H9 (cell line): Measurements from ENCODE around the gene CFAP45. TPM values are rescaled to one million over a fixed set of nuclear protein-coding genes. Genes with fewer than 3 reads are reported as not detected.

Experiments
- DNase-seq: peaks from one replicate; pipeline ENCODE4 v3.0.0-alpha.2; 2017
- H2AFZ ChIP-seq: one replicate; pipeline ENCODE4 v1.6.1; 2013; ENCODE audit warnings: mild to moderate bottlenecking, low read length, control low read depth, moderate library complexity
- H2AK5ac ChIP-seq: 2 replicates; pipeline ENCODE4 v1.6.1; 2013; ENCODE audit warnings: low read length, control low read depth, mixed read lengths; ENCODE audit not compliant: insufficient read length
- H2BK120ac ChIP-seq: one replicate; pipeline ENCODE4 v1.6.1; 2013; ENCODE audit warnings: low read depth, mild to moderate bottlenecking, low read length, control low read depth, inconsistent platforms; ENCODE audit not compliant: poor library complexity, severe bottlenecking
- H2BK12ac ChIP-seq: 2 replicates; pipeline ENCODE4 v1.6.1; 2013; ENCODE audit warnings: low read length, control low read depth, mixed read lengths, low read depth; ENCODE audit not compliant: insufficient read length
- H2BK15ac ChIP-seq: 2 replicates; pipeline ENCODE4 v1.6.1; 2013; ENCODE audit warnings: low read depth, low read length, control low read depth
- H2BK20ac ChIP-seq: one replicate; pipeline ENCODE4 v1.6.1; 2013; ENCODE audit warnings: low read depth, mild to moderate bottlenecking, low read length, control low read depth, inconsistent platforms; ENCODE audit not compliant: poor library complexity, severe bottlenecking
- H2BK5ac ChIP-seq: 2 replicates; pipeline ENCODE4 v1.6.1; 2013; ENCODE audit warnings: low read length, control low read depth, mixed read lengths; ENCODE audit not compliant: insufficient read length
- H3K14ac ChIP-seq: 2 replicates; pipeline ENCODE4 v1.6.1; 2013; ENCODE audit warnings: low read length, control low read depth; ENCODE audit not compliant: insufficient read depth
- H3K18ac ChIP-seq: 2 replicates; pipeline ENCODE4 v1.6.1; 2013; ENCODE audit warnings: low read depth, mild to moderate bottlenecking, mixed read lengths, low read length, control low read depth; ENCODE audit not compliant: insufficient read length
- H3K23ac ChIP-seq: 2 replicates; pipeline ENCODE4 v1.6.1; 2013; ENCODE audit warnings: low read length, control low read depth, mixed read lengths, low read depth; ENCODE audit not compliant: insufficient read length
- H3K23me2 ChIP-seq: 2 replicates; pipeline ENCODE4 v1.6.1; 2013; ENCODE audit warnings: low read depth, mild to moderate bottlenecking, mixed read lengths, low read length, control low read depth; ENCODE audit not compliant: insufficient read length, poor library complexity, severe bottlenecking
- H3K27ac ChIP-seq: 2 replicates; pipeline ENCODE4 v1.5.1; 2013; ENCODE audit warnings: low read length, control low read depth, mixed read lengths, low read depth; ENCODE audit not compliant: insufficient read length
- H3K27me3 ChIP-seq: 2 replicates; pipeline ENCODE4 v1.6.1; 2013; ENCODE audit warnings: low read length, control low read depth, inconsistent platforms; ENCODE audit not compliant: insufficient read depth
- H3K4ac ChIP-seq: 2 replicates; pipeline ENCODE4 v1.6.1; 2013; ENCODE audit warnings: low read depth, mild to moderate bottlenecking, control low read depth, inconsistent platforms, low read length, moderate library complexity
- H3K4me1 ChIP-seq: 2 replicates; pipeline ENCODE4 v1.6.1; 2013; ENCODE audit warnings: low read length, control low read depth, inconsistent platforms; ENCODE audit not compliant: insufficient read depth
- H3K4me2 ChIP-seq: 2 replicates; pipeline ENCODE4 v1.6.1; 2013; ENCODE audit warnings: low read length, control low read depth, mixed read lengths; ENCODE audit not compliant: insufficient read length, insufficient read depth
- H3K56ac ChIP-seq: 2 replicates; pipeline ENCODE4 v1.6.1; 2013; ENCODE audit warnings: low read depth, mild to moderate bottlenecking, mixed read lengths, low read length, control low read depth; ENCODE audit not compliant: insufficient read length
- H3K79me1 ChIP-seq: 2 replicates; pipeline ENCODE4 v1.6.1; 2013; ENCODE audit warnings: low read depth, mild to moderate bottlenecking, moderate library complexity, low read length, control low read depth, inconsistent platforms; ENCODE audit not compliant: insufficient read depth, poor library complexity, severe bottlenecking
- H3K79me2 ChIP-seq: 2 replicates; pipeline ENCODE4 v1.6.1; 2013; ENCODE audit warnings: low read length, control low read depth, inconsistent platforms; ENCODE audit not compliant: insufficient read depth
- H3K9ac ChIP-seq: 2 replicates; pipeline ENCODE4 v1.6.1; 2013; ENCODE audit warnings: low read length, control low read depth, mixed read lengths; ENCODE audit not compliant: insufficient read length; ENCODE audit errors: extremely low read depth
- H3K9me3 ChIP-seq: one replicate; pipeline ENCODE4 v1.6.1; 2013; ENCODE audit warnings: low read depth, low read length, inconsistent platforms; ENCODE audit not compliant: control insufficient read depth
- H3T11ph ChIP-seq: one replicate; pipeline ENCODE4 v1.6.1; 2013; ENCODE audit warnings: mild to moderate bottlenecking, low read length, control low read depth, inconsistent platforms
- H4K20me1 ChIP-seq: one replicate; pipeline ENCODE4 v1.6.1; 2013; ENCODE audit not compliant: control insufficient read depth, insufficient read length, insufficient read depth
- H4K5ac ChIP-seq: 2 replicates; pipeline ENCODE4 v1.6.1; 2013; ENCODE audit warnings: low read depth, mild to moderate bottlenecking, mixed read lengths, low read length, control low read depth; ENCODE audit not compliant: insufficient read length
- H4K8ac ChIP-seq: replicated peaks from 2 replicates; pipeline ENCODE4 v1.6.1; 2013; ENCODE audit warnings: low read length, control low read depth, mixed read lengths, low read depth; ENCODE audit not compliant: insufficient read length
- H4K91ac ChIP-seq: 2 replicates; pipeline ENCODE4 v1.6.1; 2013; ENCODE audit warnings: low read depth, mild to moderate bottlenecking, moderate library complexity, mixed read lengths, low read length, control low read depth; ENCODE audit not compliant: insufficient read length
- H3K27ac Mint-ChIP-seq, 3 experiments: 2 replicates in 2 of 3; 3 replicates in 1 of 3; pipeline ENCODE4 v1.8.0; 2020 to 2021; ENCODE audit warnings: mixed read lengths in 3 of 3, mild to moderate bottlenecking in 1 of 3, moderate library complexity in 1 of 3
- H3K27me3 Mint-ChIP-seq: 2 replicates; pipeline ENCODE4 v1.8.0; 2021; ENCODE audit warnings: low read depth, mild to moderate bottlenecking, moderate library complexity, mixed read lengths
- H3K36me3 Mint-ChIP-seq, 3 experiments: 2 replicates in 2 of 3; 3 replicates in 1 of 3; pipeline ENCODE4 v1.8.0; 2020 to 2021; ENCODE audit warnings: low read depth in 3 of 3, mixed read lengths in 3 of 3; ENCODE audit not compliant: insufficient read depth in 1 of 3
- H3K4me1 Mint-ChIP-seq, 2 experiments: 2 replicates each; pipeline ENCODE4 v1.8.0; 2020; ENCODE audit warnings: mixed read lengths in 2 of 2
- H3K4me3 Mint-ChIP-seq, 2 experiments: 2 replicates in 1 of 2; 3 replicates in 1 of 2; pipeline ENCODE4 v1.8.0; 2020 to 2021; ENCODE audit warnings: mild to moderate bottlenecking in 2 of 2, mixed read lengths in 2 of 2, moderate library complexity in 1 of 2
- H3K9me3 Mint-ChIP-seq, 2 experiments: 2 replicates in 1 of 2; 3 replicates in 1 of 2; pipeline ENCODE4 v1.8.0; 2020; ENCODE audit warnings: mild to moderate bottlenecking in 2 of 2, mixed read lengths in 2 of 2, moderate library complexity in 1 of 2
- CTCF ChIP-seq: fragments of 200-600 bp; sonication (generic); conservative IDR thresholded peaks from 3 replicates; pipeline ENCODE4 v1.8.0; 2021; ENCODE audit warnings: antibody characterized with exemption, mild to moderate bottlenecking
- WGBS: extraction: QIAGEN DNeasy Blood & Tissue Kit; methylation state at CpG from one replicate; pipeline ENCODE4 v1.1.7; 2013; ENCODE audit warnings: missing lambda C conversion rate, low lambda C conversion rate, mixed read lengths; ENCODE audit not compliant: insufficient read length; ENCODE audit errors: extremely low coverage; 5-methylcytosine and 5-hydroxymethylcytosine counted together
- total RNA-seq: library from RNA; stranded (reverse); gene quantifications from 2 replicates; pipeline ENCODE4 v1.2.1, GENCODE V29; 2021

Gene CFAP45
- total RNA-seq, 1 experiment from 2014 or later = 0.85 TPM

GRCh38 chr1:159929155-159930051 is 29.4 kb upstream of the CFAP45 start:
- Mint-ChIP-seq H3K9me3 (no peaks in the 10 kb centered on the region; a peak in 1 of 5 replicates), H3K27me3 (peaks cover 3% of the 10 kb centered on the region), H3K4me1 (peaks cover 12 to 14% of the 10 kb centered on the region in 2 experiments), H3K27ac (peak overlapping the region in 2 of 3 experiments; percentile 29 to 40; a peak in 4 of 7 replicates), H3K4me3 (no peak overlapping the region; a peak in 1 of 5 replicates), H3K36me3 (peaks cover 18 to 30% (median 29%) of the 10 kb centered on the region in 3 experiments)
- Histone ChIP-seq H2BK12ac (no peak overlapping the region), H3K23me2 (peaks cover 14% of the 10 kb centered on the region), H3K4ac (no peak overlapping the region), H2AFZ (no peak overlapping the region), H2BK120ac (no peak overlapping the region), H2BK15ac (no peak overlapping the region), H4K20me1 (no peaks in the 10 kb centered on the region), H3K9ac (no peak overlapping the region), H3K9me3 (no peaks in the 10 kb centered on the region), H4K5ac (no peak overlapping the region), H3K27me3 (no peaks in the 10 kb centered on the region), H2BK20ac (no peak overlapping the region), H2AK5ac (no peak overlapping the region), H4K8ac (no peak overlapping the region), H3K4me2 (no peak overlapping the region), H3K23ac (no peak overlapping the region), H3K56ac (no peak overlapping the region), H3K79me2 (no peaks in the 10 kb centered on the region), H4K91ac (no peak overlapping the region), H3K79me1 (no peaks in the 10 kb centered on the region), H3T11ph (no peak overlapping the region), H3K14ac (no peak overlapping the region), H3K27ac (no peak overlapping the region), H3K4me1 (no peaks in the 10 kb centered on the region), H2BK5ac (no peak overlapping the region), H3K18ac (no peak overlapping the region)
- TF ChIP-seq CTCF = no peak
- WGBS = no CpG with 5 or more reads among the region's 48 CpGs
- DNase-seq = peak; percentile 96
